Activated B cell treated with CpG ODN at 0.5 μM for 24 hours (primary cell): ENCODE data around the gene STX17. TPM values are rescaled to one million over a fixed set of nuclear protein-coding genes. Genes with fewer than 3 reads are reported as not detected.
A peak's percentile ranks its signal among the peaks of the same experiment; 100 is the strongest.

Experiments
- ATAC-seq: fragments of 200-7000 bp; cut with Tn5 transposase; one replicate; pipeline ENCODE4 v1.10.0; 2021; ENCODE audit warnings: low read depth, mild to moderate bottlenecking, moderate library complexity
- CTCF ChIA-PET: fragments of 350-600 bp; sonication (Branson Sonifier 250); formaldehyde crosslinking; loops from one replicate; lab custom pipeline; 2021; ENCODE audit warnings: antibody characterized with exemption; lab: Charles Lee
- POLR2A ChIA-PET: fragments of 350-600 bp; sonication (Branson Sonifier 250); formaldehyde crosslinking; loops from one replicate; lab custom pipeline; 2021; ENCODE audit warnings: antibody characterized with exemption; lab: Charles Lee
- DNase-seq: peaks from one replicate; pipeline ENCODE4 v3.0.0; 2022
- H3K27ac Mint-ChIP-seq: one replicate; pipeline ENCODE4 v1.8.0; 2020; ENCODE audit warnings: mixed read lengths
- H3K27me3 Mint-ChIP-seq: one replicate; pipeline ENCODE4 v1.8.0; 2021; ENCODE audit warnings: mixed read lengths
- H3K36me3 Mint-ChIP-seq: one replicate; pipeline ENCODE4 v1.8.0; 2021; ENCODE audit warnings: low read depth, mixed read lengths
- H3K4me1 Mint-ChIP-seq: one replicate; pipeline ENCODE4 v1.8.0; 2021; ENCODE audit warnings: mixed read lengths
- H3K4me3 Mint-ChIP-seq: one replicate; pipeline ENCODE4 v1.8.0; 2020; ENCODE audit warnings: mild to moderate bottlenecking, mixed read lengths
- H3K9me3 Mint-ChIP-seq: one replicate; pipeline ENCODE4 v1.8.0; 2020; ENCODE audit warnings: mixed read lengths
- CTCF ChIP-seq: fragments of 200-600 bp; IDR thresholded peaks from one replicate; pipeline ENCODE4 v1.8.0; 2022; ENCODE audit warnings: antibody characterized with exemption, mild to moderate bottlenecking
- intact Hi-C: fragments of 100-400 bp; cut with micrococcal nuclease; formaldehyde crosslinking; loops from one replicate; pipeline ENCODE4 v1.15.1; 2024
- total RNA-seq: library from RNA; stranded (reverse); gene quantifications from 2 replicates; pipeline ENCODE4 v1.2.3, GENCODE V29; 2022

Gene STX17
- total RNA-seq, 1 donor from 2014 or later = 39.2 TPM

GRCh38 chr9:100011062-100011681, 104.7 kb downstream of the STX17 start:
- intact Hi-C loops = loop anchor here (1.0 to 10.0 kb wide), 8 partner anchors 189 to 1164 kb away; partner anchors contain the start of gene NR4A3
- Mint-ChIP-seq H3K36me3 (peaks cover 70% of the 10 kb centered on the region), H3K4me1 (no peaks in the 10 kb centered on the region), H3K27ac (no peak overlapping the region), H3K4me3 (no peak overlapping the region), H3K27me3 (no peaks in the 10 kb centered on the region), H3K9me3 (peaks cover 7% of the 10 kb centered on the region)
- no peak for TF ChIP-seq CTCF
- POLR2A ChIA-PET = interaction anchor here (0.7 kb wide), 2 partner anchors 192 to 913 kb away, joined by 3 to 4 read pairs; no protein-coding TSS in a partner anchor
- ATAC-seq (peak; percentile 62), DNase-seq (no peak)
- CTCF ChIA-PET = interaction anchor here (0.6 to 3.3 kb wide), 10 partner anchors 205 to 870 kb away, joined by 3 to 22 read pairs (median 4); no protein-coding TSS in a partner anchor

- no peaks in the 10 kb centered on the region for H3K27me3 Mint-ChIP-seq
- no peak for TF ChIP-seq CTCF
- H3K4me3 Mint-ChIP-seq = no peak overlapping the region
- peaks cover 66% of the 10 kb centered on the region for H3K36me3 Mint-ChIP-seq
- no peak for DNase-seq
- POLR2A ChIA-PET = no interaction called here
- no peak overlapping the region for H3K27ac Mint-ChIP-seq
- peaks cover 7% of the 10 kb centered on the region for H3K9me3 Mint-ChIP-seq
- no peaks in the 10 kb centered on the region for H3K4me1 Mint-ChIP-seq
- no peak for ATAC-seq
- CTCF ChIA-PET = interaction anchor here (1.1 to 3.3 kb wide), 4 partner anchors 746 to 827 kb away, joined by 3 to 22 read pairs (median 6); no protein-coding TSS in a partner anchor
- intact Hi-C loops = loop anchor here (5.0 to 10.0 kb wide), 3 partner anchors 190 to 1165 kb away; partner anchors contain the start of gene NR4A3
Measured at GRCh38 chr9:100012279-100012678, 105.8 kb downstream of the STX17 start.

GRCh38 chr9:100013573-100013972, 107.1 kb downstream of the STX17 start:
- H3K9me3 Mint-ChIP-seq = peaks cover 7% of the 10 kb centered on the region
- ATAC-seq (no peak), DNase-seq (no peak)
- H3K36me3 Mint-ChIP-seq = peaks cover 67% of the 10 kb centered on the region
- no peaks in the 10 kb centered on the region for H3K27me3 Mint-ChIP-seq
- no peak overlapping the region for H3K4me3 Mint-ChIP-seq
- H3K27ac Mint-ChIP-seq = peak overlapping the region; percentile 51
- ChIA-PET POLR2A (no interaction called here), CTCF (interaction anchor here (0.6 to 3.3 kb wide), 4 partner anchors 197 to 829 kb away, joined by 3 to 22 read pairs (median 6); no protein-coding TSS in a partner anchor)
- H3K4me1 Mint-ChIP-seq = no peaks in the 10 kb centered on the region
- TF ChIP-seq CTCF = no peak
- intact Hi-C loops = loop anchor here (5.0 to 10.0 kb wide), 3 partner anchors 191 to 1166 kb away; partner anchors contain the start of gene NR4A3

- POLR2A ChIA-PET = no interaction called here
- ATAC-seq (no peak), DNase-seq (no peak)
- CTCF ChIA-PET = interaction anchor here (1.1 kb wide), 1 partner anchor 783 kb away, joined by 4 read pairs; no protein-coding TSS in a partner anchor
- intact Hi-C loops = loop anchor here (5.0 to 10.0 kb wide), 3 partner anchors 193 to 1168 kb away; partner anchors contain the start of gene NR4A3
- Mint-ChIP-seq H3K36me3 (peaks cover 72% of the 10 kb centered on the region), H3K4me3 (no peak overlapping the region), H3K27me3 (no peaks in the 10 kb centered on the region), H3K4me1 (no peaks in the 10 kb centered on the region), H3K27ac (no peak overlapping the region), H3K9me3 (peaks cover 7% of the 10 kb centered on the region)
- TF ChIP-seq CTCF = no peak
Measured at GRCh38 chr9:100014846-100015245, 108.4 kb downstream of the STX17 start.

GRCh38 chr9:100019541-100019940, 113.1 kb downstream of the STX17 start:
- Mint-ChIP-seq H3K4me3 (no peak overlapping the region), H3K4me1 (no peaks in the 10 kb centered on the region), H3K27me3 (no peaks in the 10 kb centered on the region), H3K36me3 (peaks cover 65% of the 10 kb centered on the region), H3K9me3 (no peaks in the 10 kb centered on the region), H3K27ac (no peak overlapping the region)
- POLR2A ChIA-PET = no interaction called here
- no peak for TF ChIP-seq CTCF
- no peak for DNase-seq
- no peak for ATAC-seq
- CTCF ChIA-PET = no interaction called here
- intact Hi-C loops = loop anchor here (10.0 kb wide), 1 partner anchor 1045 kb away; no protein-coding TSS in a partner anchor
